D341Med (cell line): ENCODE results near the gene SPRYD3.
"Not testable (repeated sequence)": the region's sequence is repeated elsewhere in the genome, so short reads cannot be mapped to it uniquely, and the experiment has no call there.

ENCODE experiments used
- DNase-seq: peaks from one replicate; pipeline ENCODE4 v3.0.0; 2012; ENCODE audit warnings: low spot score

SPRYD3 gene, protein sequence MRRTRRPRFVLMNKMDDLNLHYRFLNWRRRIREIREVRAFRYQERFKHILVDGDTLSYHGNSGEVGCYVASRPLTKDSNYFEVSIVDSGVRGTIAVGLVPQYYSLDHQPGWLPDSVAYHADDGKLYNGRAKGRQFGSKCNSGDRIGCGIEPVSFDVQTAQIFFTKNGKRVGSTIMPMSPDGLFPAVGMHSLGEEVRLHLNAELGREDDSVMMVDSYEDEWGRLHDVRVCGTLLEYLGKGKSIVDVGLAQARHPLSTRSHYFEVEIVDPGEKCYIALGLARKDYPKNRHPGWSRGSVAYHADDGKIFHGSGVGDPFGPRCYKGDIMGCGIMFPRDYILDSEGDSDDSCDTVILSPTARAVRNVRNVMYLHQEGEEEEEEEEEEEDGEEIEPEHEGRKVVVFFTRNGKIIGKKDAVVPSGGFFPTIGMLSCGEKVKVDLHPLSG

DNA sequence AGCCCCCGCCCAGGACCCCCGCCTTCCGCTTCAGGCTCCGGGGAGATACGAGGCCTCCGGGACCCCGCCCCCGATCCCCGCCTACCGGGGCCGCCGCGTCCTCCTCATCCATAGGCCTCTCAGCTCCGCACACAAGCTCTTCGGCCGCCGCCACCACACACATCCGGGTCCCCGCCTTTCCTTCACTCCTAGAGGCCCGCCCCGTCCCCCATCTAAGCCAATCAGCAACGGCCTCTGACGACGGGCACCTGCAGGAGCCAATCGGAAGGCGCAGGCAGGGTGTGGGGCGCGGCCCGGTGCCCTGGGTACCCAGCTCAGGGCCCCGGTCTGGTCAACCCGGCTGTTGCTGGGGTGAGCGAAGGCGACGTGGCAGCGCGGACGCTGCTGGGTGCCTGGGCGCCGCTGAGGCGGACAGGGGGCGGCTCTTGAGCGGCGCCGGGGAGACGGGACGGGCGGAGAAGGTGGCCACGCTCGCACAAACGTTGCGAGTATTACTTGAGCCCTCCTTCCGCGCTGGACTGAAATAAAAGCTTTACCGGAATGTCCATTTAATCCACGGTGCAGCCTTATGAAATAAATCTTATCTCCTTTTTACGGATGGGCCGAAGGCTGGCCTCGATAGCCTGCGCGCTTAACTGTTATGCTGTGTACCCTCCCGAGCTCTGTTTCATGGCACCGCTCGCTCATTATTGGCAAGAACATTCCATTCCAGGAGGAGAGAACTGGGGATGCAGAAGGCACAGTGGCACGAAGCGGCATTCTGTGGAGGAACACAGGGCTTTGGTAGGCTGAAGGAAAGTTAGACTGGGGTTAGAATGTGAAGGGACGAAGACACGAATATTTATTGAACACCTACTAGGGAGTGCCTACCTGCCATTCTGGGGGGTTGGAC, at the start of gene SPRYD3:
SPRYD3 (minus strand) TSS at position 165 of the 892 bp plus-strand sequence; CDS start at position 108, 57 bp downstream.
- peak; percentile 100 for DNase-seq

DNA sequence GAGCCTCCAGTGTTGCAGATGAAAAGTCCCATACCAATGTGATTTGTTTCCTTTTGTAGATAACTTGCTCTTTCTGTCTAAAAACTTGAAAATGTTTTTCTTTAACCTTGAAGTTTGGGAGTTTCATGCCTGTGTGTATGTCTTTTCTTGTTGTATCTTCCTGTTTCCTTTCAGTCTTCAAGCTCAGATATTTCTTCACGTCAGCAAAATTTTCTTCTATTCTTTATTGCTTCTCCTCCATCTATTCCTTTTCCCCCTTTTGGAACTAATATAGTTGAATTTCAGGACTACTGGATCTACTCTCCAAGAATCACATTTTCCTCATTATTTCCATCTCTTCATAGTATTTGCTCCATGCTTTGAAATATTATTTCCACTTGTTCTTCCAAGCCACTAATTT, 48.0 kb upstream of the SPRYD3 start:
- no peak for DNase-seq

DNA sequence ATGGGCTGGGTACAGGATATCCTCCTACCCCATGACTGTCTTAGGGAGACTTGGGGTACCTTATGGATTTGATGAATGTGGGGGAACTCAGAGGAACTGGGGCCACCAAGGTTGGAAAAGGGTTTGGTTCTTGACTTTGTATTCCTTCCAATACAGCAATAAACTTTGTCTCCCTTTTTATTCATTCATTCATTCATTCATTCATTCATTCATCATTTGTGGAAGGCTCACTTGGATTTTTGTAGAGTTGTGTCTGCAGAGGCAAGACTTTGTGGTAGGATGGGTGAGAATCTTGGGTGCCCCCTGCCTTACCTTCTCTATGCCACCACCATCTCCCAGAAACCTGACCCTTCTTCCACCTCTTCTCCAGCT, 45.1 kb upstream of the SPRYD3 start:
- DNase-seq = no peak

DNA sequence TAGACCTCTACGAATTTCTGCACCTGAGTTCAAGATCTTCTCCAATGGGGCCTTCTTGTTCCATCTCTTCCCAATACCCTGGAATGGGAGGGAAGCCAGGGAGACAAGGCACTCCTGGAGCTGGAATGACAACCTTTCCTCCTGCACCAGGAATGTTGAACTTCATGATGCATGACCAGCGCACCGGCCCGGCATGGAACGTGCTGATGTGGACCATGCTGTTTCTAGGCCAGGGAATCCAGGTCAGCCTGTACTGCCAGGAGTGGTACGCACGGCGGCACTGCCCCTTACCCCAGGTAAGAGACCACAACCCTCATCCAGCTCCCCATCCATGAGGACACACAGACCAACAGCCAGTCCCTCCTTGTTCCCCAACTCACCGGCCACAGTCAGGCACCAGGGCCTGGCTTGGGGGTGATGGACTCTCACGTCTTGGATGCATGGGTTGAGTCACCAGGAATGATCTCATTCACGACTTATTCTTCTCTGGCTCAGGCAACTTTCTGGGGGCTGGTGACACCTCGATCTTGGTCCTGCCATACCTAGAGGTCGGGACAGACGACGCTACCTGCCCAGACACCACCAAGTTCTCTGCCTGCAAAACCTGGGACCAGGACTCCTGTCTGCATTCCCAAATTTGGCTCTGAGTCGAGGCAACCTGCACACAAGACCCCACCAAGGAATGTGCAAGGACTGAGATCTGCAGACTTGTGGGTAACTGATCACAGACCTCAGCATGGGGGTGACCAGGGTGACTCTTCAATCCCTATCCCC, 44.6 kb upstream of the SPRYD3 start:
- no peak for DNase-seq

DNA sequence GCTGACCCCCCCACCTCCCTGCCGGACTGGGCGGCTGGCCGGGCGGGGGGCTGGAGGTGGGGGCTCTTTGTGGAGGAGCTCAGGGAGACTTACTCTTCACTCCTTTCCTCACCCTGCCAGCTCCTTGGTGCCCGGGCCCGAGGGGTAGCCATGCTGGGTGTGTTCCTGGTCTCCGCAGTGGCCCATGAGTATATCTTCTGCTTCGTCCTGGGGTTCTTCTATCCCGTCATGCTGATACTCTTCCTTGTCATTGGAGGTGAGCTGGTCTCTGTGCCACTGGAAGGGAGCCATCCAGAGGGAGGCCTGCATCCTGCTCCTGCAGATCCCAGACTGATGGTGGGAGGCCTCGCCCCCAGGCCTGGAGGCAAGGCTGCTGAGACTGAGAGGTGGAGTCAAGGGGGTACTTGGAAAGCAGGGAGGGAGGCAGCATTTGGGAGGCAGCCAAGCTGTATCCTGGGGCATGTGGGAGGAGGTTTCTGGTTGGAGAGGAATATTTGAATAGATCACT, 43.8 kb upstream of the SPRYD3 start:
- no peak for DNase-seq

DNA sequence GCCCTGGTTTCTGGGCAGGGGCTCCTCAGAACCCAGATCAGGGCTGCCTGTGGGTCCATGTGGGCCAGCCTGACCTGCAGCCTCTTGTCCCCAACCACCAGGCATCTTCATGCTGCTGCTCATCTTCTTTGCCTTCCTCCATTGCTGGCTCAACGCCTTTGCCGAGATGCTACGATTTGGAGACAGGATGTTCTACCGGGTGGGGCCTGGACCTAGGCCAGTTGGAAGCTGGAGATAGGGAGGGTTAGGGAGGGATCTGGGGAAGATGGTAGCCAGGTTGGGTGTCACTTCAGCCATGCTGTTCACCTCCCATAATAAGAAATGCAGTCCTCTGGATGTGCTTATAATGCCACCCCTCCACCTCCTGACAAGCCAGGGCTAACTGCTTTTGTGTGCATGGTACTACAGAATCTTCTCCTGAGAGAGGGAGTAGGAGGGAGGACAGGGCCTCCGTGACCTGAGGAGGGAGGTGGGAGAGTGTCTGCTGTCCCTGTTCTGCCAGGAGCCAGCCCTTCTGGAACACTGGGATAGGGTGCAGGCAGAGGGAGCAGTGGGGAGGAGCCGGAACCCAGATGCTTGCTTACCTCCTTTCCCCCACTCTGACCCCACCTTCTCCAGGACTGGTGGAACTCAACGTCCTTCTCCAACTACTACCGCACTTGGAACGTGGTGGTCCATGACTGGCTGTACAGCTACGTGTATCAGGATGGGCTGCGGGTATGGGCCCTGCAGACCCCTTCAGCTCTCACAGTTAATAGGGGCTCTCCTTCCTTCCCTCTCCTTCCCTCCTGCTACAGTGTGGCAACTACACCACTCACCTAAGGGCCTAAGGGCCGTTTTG, 41.7 kb upstream of the SPRYD3 start:
- no peak for DNase-seq

DNA sequence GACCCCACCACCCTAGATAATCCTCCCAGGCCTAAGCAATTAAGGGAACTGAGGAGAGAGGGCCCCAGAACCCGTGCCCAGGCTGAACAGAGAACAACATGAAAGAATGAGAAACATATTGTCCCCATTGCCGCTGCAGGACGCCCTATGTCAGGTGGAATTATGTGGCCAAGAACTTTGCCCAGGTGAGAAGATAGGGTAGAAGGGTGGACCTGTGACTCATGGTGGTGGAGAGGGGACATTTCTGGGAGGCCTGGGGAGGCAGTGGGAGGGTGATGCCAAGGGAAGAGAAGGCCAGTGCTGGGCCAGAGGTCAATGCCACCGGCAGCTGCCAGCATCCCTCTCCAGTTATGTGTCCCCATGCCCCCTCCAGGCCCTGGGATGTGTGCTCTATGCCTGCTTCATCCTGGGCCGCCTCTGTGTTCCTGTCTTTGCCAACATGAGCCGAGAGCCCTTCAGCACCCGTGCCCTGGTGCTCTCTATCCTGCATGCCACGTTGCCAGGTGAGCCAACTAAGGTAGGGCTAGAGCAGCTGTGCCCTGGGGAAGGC, 39.6 kb upstream of the SPRYD3 start:
- DNase-seq = no peak

DNA sequence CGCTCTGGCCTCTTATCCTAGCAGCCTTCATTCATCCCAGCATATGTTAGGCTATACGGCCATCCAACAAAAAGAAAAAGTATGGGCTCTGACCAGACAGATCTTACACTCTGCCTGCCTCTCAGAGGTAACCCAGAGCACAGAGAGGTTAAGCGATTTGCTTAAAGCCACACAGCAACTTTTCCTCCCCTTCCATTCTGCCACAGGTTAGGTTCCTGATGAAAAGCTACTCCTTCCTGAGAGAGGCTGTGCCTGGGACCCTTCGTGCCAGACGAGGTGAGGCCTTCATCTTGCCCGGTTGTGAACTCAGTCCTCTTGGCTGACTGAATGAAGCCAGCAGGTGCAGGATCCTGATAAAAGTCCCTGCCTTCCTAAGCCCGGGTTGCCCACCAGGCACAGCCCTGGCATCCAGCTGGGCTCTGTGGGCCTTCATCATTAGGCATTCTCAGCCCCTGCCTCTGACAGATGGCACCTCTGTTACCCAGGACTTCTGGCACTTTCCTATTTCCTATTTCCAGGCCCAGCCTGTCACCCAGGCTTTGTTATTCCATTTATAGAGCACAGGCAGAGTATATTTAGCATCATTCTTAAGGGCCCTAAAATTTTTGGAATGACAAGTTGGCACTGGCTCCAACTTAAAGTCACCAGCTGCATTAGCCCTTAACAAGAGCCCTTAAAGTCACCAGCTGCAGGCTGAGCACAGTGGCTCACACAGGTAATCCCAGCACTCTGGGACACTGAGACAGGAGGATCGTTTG, 36.9 kb upstream of the SPRYD3 start:
- no peak for DNase-seq

DNA sequence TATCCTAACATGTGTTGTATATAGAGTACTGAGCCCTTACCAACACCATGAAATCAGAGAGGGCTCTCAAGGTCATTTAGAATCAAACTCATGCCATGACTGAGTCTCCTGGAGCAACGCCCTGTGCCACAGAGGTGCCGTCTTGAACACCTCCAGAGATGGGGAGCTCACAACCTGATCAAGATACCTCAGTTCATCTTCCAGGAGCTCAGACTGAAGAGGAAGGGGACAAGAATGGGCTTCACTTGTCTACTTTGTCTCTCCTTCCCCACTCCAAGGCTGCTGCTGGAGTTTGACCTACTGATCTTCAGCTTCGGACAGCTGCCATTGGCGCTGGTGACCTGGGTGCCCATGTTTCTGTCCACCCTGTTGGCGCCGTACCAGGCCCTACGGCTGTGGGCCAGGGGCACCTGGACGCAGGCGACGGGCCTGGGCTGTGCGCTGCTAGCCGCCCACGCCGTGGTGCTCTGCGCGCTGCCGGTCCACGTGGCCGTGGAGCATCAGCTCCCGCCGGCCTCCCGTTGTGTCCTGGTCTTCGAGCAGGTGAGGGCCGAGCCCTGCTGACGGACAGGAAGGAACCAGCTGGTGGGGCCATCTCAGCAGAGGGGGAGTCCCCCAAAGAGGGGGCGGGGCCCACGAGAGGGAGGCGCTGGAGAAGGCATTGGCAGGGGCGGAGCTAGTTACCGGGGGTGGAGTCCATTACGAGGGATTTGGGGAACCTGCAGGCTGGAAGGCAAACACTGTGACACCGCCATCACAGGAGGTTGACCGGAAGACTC, 36.1 kb upstream of the SPRYD3 start:
- no peak for DNase-seq

DNA sequence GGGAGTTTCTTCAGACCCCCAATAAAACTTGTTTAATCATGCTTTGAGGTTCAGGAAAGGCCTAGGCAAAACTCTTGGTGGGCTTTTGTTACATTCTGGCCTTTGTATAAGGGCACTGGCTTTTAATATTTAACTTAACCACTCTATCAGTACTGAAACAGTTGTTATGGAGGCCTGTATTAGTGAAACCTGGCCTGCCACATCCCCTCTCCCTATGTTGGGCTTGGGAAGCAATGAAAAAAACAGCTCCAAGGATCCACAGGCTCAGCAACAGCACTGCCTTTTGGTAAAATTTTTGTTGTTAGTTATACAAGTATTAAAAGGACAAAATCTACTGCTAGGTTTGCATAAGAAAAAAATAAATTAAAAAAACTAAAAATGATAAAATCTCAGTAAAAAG, 34.8 kb upstream of the SPRYD3 start:
- no peak for DNase-seq

DNA sequence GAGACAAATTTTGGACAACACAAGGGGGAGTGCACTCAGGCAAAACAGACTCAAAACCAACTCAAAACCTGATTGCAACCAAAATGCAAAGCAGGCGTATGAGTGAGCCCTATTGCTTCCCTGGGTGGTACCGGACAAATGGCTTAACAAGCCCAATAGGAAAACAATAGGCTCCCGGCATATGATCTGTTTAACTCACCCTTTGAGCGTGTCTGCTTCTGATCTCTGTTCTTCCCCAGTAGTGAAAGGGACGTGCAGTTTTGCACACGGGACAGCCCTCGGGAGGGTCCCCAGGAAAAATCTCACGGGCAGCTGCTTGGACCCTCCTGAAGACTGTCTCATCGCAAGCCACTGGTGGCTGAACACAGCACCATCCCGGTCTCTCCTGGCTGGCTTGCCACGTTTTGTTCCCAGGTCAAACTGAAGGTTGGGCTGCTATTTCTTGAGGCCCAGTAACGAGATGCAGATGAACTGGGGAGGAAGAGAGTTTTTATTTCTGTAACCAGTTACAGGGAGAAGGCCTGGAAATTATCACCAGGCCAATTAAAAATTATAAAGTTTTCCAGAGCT, 34.0 kb upstream of the SPRYD3 start:
- DNase-seq = no peak

DNA sequence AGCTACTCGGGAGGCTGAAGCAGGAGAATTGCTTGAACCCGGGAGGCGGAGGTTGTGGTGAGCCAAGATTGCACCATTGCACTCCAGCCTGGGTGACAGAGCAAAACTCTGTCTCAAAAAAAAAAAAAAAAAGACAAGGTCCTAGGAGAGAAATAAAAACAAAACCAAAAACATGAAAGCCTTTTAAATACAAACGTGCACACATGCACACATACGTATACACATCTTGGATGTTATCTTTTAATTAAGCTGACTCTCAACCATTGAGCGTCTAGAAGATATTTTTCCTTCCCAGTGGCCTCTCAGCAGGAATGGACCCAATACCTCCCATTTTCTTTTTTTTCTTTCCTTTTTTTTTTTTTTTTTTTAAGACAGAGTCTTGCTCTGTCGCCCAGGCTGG, 33.2 kb upstream of the SPRYD3 start:
- DNase-seq = not testable (repeated sequence)

DNA sequence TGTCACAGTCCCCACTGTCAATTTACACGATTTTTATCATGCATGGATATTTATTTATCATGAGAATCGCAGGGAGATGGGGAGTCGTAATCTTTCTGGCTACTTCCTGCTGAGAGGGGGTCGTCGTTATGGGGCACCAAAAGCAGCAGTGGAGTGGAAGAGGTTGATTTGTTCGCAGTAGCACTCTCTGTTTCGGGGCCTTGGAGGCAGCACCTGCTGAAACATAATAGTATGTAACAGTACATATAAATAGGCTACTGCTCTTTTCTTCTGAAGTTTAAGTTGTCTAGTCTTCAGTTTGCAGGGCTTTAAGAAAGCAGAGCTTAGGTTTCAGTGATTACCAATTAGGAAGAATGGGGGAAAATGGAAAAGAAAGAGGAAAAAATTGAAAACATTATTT, 27.9 kb upstream of the SPRYD3 start:
- no peak for DNase-seq

DNA sequence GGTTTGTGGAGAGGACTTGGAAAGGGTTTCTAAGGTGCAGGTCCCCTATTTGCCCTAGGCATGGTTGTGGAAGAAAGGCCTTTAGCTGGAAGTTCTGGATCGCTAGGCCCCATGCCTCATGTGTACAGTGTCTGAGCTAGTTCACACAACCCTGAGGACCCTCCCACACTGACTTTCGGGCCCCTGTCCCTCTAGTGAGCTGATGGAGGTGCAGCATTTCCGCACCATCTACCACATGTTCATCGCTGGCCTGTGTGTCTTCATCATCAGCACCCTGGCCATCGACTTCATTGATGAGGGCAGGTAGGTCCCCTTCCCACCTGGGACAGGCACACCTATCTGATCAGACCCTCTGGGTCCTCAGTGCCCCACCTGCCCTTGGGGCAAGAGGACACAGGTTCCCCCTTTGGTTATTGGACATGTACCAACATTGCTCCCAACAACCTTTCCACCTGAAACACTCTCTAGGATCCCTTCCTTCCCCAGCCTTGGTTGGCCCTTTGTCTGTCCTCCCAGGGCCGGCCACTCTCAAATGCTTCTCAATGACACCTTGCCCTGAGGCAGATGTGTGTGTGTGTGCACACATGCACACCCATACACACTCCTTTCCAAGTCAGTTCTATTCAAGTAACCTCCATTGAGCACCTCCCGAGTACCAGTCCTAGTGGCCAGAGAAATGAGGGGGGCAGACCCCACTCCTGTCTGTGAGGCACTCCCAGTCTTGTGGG, 26.7 kb upstream of the SPRYD3 start:
- DNase-seq = no peak

DNA sequence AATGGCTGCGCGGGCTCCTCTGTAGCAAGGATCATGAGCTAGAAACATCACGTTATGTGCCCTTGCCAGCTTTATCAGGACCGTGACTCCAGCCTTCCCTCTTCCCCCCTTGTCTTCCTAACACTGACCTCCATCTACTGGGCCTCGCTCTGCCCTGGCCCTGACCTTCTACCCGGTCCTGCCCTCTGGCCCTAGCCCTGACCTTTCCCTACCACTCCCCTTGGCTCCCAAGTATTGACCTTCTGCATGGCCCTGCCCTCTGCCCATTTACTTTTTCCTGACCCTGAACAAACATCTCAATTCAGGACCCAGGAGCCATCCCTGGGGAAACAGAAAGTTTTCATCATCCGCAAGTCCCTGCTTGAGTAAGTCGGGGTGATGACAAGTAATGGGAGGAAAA, 26.1 kb upstream of the SPRYD3 start:
- no peak for DNase-seq

DNA sequence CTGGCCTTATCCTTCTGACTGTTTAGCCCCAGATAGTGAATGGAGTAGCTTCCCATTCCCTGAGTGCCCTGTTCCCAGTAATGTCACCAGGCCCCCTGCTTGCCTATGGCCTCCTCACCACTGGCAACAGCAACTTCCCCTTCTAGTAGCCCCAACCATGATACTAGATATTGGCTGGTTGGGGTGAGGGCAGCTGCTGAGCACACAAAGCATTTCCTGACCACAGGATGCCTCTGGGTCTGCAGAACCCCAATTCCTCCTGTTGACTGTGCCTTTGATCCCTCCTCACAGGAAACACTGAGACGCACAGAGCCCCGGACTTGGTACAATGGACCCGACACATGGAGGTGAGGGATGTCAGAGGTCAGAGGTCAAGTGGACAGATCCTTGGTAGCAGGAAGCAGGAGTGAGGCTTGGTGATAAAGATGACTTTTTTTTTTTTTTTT, 24.7 kb upstream of the SPRYD3 start:
- DNase-seq = no peak

DNA sequence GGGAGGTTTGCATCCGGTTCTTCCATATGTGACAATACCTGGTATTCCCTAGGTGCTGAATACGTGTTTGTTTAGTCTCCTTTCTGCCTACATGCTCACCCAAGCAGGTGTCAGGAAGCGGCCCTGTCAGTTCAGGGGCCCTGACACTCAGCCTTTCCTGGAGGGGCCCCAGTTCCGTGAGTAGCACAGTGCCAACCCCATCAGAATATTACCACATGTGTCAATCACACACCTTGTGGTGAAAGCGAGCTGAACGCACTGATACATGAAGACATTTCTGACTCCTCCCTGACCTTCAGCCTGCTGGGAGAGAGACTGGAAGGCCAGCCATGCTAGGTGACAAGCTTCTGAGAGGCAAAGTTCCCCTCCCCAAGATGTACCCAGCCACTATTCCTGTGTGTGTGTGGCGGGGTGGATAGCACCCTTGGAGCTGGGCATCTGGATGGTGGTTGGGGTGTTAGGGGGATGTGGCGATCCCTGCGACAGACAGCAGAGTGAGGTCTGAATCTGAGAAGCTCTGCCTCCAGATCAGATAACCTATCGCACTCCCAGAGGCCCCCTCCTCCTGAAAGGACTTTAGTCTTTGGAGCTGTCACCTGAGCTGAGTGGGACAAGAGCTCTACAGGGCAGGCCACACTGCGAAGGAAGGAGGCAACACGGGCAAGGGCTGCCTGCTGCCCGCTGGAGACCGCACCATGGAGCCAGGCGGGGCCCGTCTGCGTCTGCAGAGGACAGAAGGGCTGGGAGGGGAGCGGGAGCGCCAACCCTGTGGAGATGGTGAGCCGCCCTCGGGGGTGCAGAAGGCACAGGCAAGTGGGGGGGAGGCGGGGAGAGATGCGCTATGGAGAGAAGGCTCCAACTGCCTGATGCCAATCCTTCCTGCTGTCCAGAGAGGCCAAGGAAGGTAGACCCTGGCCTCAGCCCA, 24.0 kb upstream of the SPRYD3 start, which contains the start of gene SOAT2:
SOAT2 (plus strand) TSS at position 604 of the 925 bp plus-strand sequence; CDS start at position 696, 92 bp downstream.
- DNase-seq = no peak
